ENCODE results near the gene TMEM266. TPM values are rescaled to one million over a fixed set of nuclear protein-coding genes. Genes with fewer than 3 reads are reported as not detected.

The TMEM266 gene
- total and polyA plus RNA-seq, 2 experiments from 2014 or later = 0.42 to 5.0 TPM

- TF ChIP-seq ZNF462 (CRISPR knock-in tag; IDR thresholded peaks at IDR 0.05) = no peak
- TF ChIP-seq EZH2 (IDR thresholded peaks at IDR 0.05; ENCODE audit: low read depth, unreplicated experiment) = no peak
- TF ChIP-seq CTCF (conservative IDR thresholded peaks at IDR 0.05; ENCODE audit: low read depth in 2 of 2) = no peak
- no peak for TF ChIP-seq JUNB (IDR thresholded peaks at IDR 0.05; ENCODE audit: unreplicated experiment)
- TF ChIP-seq STAT1 (IDR thresholded peaks at IDR 0.05; ENCODE audit: unreplicated experiment) = no peak
- TF ChIP-seq ETS1 (IDR thresholded peaks at IDR 0.05) = no peak
These were observed 57.4 kb downstream of the TMEM266 start (continued) for GRCh38 chr15:76117181-76117580.

GRCh38 chr15:76118767-76119166, 59.0 kb downstream of the TMEM266 start:
- Mint-ChIP-seq H3K27ac (no peak overlapping the region), H3K4me1 (peaks cover 24% of the 10 kb centered on the region)
- TF ChIP-seq EZH2 (IDR thresholded peaks at IDR 0.05; ENCODE audit: low read depth, unreplicated experiment) (no peak), ETS1 (IDR thresholded peaks at IDR 0.05) (no peak), CREB1 (CRISPR knock-in tag; IDR thresholded peaks at IDR 0.05; ENCODE audit: low read depth) (no peak), ZNF331 (CRISPR knock-in tag; IDR thresholded peaks at IDR 0.05; ENCODE audit: low read depth) (no peak), NANOG (IDR thresholded peaks at IDR 0.05; ENCODE audit: borderline replicate concordance) (no peak), EZH2phosphoT487 (IDR thresholded peaks at IDR 0.05; ENCODE audit: unreplicated experiment) (no peak), REST (IDR thresholded peaks at IDR 0.05; ENCODE audit: unreplicated experiment) (no peak)

More at GRCh38 chr15:76118767-76119166, 59.0 kb downstream of the TMEM266 start:
- no peak overlapping the region for H3K27ac ChIP-seq (ENCODE audit: low read depth)
- no peaks in the 10 kb centered on the region for H4K20me1 ChIP-seq (replicated peaks; ENCODE audit: insufficient read depth)
- ATAC-seq = no peak
- no peak overlapping the region for H3K4me3 ChIP-seq
- H3K36me3 Mint-ChIP-seq (ENCODE audit: low read depth) = no peaks in the 10 kb centered on the region
- peaks cover 3% of the 10 kb centered on the region for H3K27me3 Mint-ChIP-seq (ENCODE audit: insufficient read depth, low read depth, poor library complexity)
- H3K36me3 ChIP-seq (ENCODE audit: insufficient read depth) = no peaks in the 10 kb centered on the region
- no peaks in the 10 kb centered on the region for H3K79me2 ChIP-seq (replicated peaks; ENCODE audit: insufficient read depth)
- H3K9me2 ChIP-seq (ENCODE audit: insufficient read depth) = no peaks in the 10 kb centered on the region
- H2AFZ ChIP-seq = no peak overlapping the region
- no peaks in the 10 kb centered on the region; the same call in 1 of the 2 replicates for H3F3A ChIP-seq (replicated peaks; ENCODE audit: low read depth)
- no peak for DNase-seq (ENCODE audit: low spot score)
- H3K4me3 Mint-ChIP-seq = no peak overlapping the region
- H3K4me2 ChIP-seq = no peak overlapping the region
- H3K4me1 ChIP-seq (ENCODE audit: insufficient read depth) = peaks cover 17% of the 10 kb centered on the region
- H3K27me3 ChIP-seq (ENCODE audit: insufficient read depth) = no peaks in the 10 kb centered on the region
- no peaks in the 10 kb centered on the region for H3K9me3 Mint-ChIP-seq

Measured in GM23338 (cell line).